Spleen (tissue), 11 donors: ENCODE data around the gene ANO7. TPM values are rescaled to one million over a fixed set of nuclear protein-coding genes. Genes with fewer than 3 reads are reported as not detected.

ENCODE experiments used
- DNase-seq: peaks from one replicate; pipeline ENCODE4 v3.0.0-alpha.2; 2020
- H3K27ac ChIP-seq, 8 donors: fragments of 200-600 bp; sonication (generic) in 7 of 8; 1 replicate in 4 of 8; 2 replicates in 4 of 8; pipeline versions ENCODE4 v1.5.0 to v1.8.0; 2016 to 2021; ENCODE audit warnings: inconsistent platforms in 4 of 8, mild to moderate bottlenecking in 4 of 8, moderate library complexity in 1 of 8
- H3K27me3 ChIP-seq, 7 donors: fragments of 200-600 bp; sonication (generic) in 6 of 7; replicated peaks in 1 of 7; 1 replicate in 4 of 7; 2 replicates in 3 of 7; pipeline versions ENCODE4 v1.5.0 to v1.8.0; 2016 to 2021; ENCODE audit warnings: inconsistent platforms in 3 of 7, mild to moderate bottlenecking in 1 of 7
- H3K36me3 ChIP-seq, 6 donors: fragments of 200-600 bp; sonication (generic) in 5 of 6; 1 replicate in 4 of 6; 2 replicates in 2 of 6; pipeline versions ENCODE4 v1.5.0 to v1.8.0; 2016 to 2021; ENCODE audit warnings: inconsistent platforms in 2 of 6
- H3K4me1 ChIP-seq, 6 donors: fragments of 200-600 bp; sonication (generic) in 5 of 6; 1 replicate in 3 of 6; 2 replicates in 3 of 6; pipeline versions ENCODE4 v1.5.0 to v1.8.0; 2016 to 2021; ENCODE audit warnings: inconsistent platforms in 3 of 6
- H3K4me3 ChIP-seq, 8 donors: fragments of 200-600 bp; sonication (generic) in 7 of 8; 1 replicate in 4 of 8; 2 replicates in 4 of 8; pipeline versions ENCODE4 v1.5.0 to v1.8.0; 2016 to 2021; ENCODE audit warnings: inconsistent platforms in 4 of 8, mild to moderate bottlenecking in 4 of 8, moderate library complexity in 2 of 8
- H3K9me3 ChIP-seq, 8 donors: fragments of 200-600 bp; sonication (generic) in 7 of 8; 1 replicate in 4 of 8; 2 replicates in 4 of 8; pipeline versions ENCODE4 v1.5.0 to v1.8.0; 2016 to 2021; ENCODE audit warnings: inconsistent platforms in 4 of 8
- POLR2A ChIP-seq, 3 donors: fragments of 450-650 bp; IDR thresholded peaks; one replicate each; pipeline ENCODE4 v1.5.1; 2017; ENCODE audit warnings: antibody characterized with exemption in 3 of 3, mild to moderate bottlenecking in 1 of 3
- POLR2AphosphoS5 ChIP-seq, 3 donors: sonication (generic); formaldehyde crosslinking; IDR thresholded peaks; one replicate each; pipeline ENCODE4 v1.5.1; 2017; ENCODE audit warnings: antibody characterized with exemption in 3 of 3
- WGBS, 5 donors: extraction: QIAGEN DNeasy Blood & Tissue Kit in 3 of 5; methylation state at CpG; one replicate each; pipeline versions ENCODE4 v1.1.5 to v1.1.7; 2013 to 2018; 5-methylcytosine and 5-hydroxymethylcytosine counted together
- intact Hi-C: fragments of 100-400 bp; cut with DNase I; formaldehyde crosslinking; loops from one replicate; pipeline ENCODE4 v1.15.0; 2023; ENCODE audit warnings: low total_unique reads
- polyA plus RNA-seq, 3 donors: library from polyadenylated mRNA; stranded (reverse); fragments of 200-250 nt; gene quantifications; one replicate each; pipeline ENCODE4 v1.2.1, GENCODE V29; 2013
- total RNA-seq, 7 donors: library from RNA; depleted of rRNA in 3 of 7; stranded (reverse); fragments of >200 nt in 3 of 7; fragmentation: NEBNext Ultra II Directional in 4 of 7; extraction: Animal tissue kit (Norgen Biotek cat#: 25700) in 4 of 7; gene quantifications; one replicate each; pipeline versions ENCODE4 v1.1.0 to v1.2.1, GENCODE V29; 2016 to 2021
- TF ChIP-seq, protein P1 (sequence below), 11 experiments: fragments of 200-600 bp in 7 of 11; fragments of 450-650 bp in 4 of 11; sonication (generic) in 4 of 11; IDR thresholded peaks in 8 of 11; conservative IDR thresholded peaks in 3 of 11; 1 replicate in 7 of 11; 2 replicates in 4 of 11; pipeline versions ENCODE4 v1.4.0 to v1.8.0; 2016 to 2021; ENCODE audit warnings: antibody characterized with exemption in 11 of 11, inconsistent platforms in 4 of 11, mild to moderate bottlenecking in 1 of 11
- donor health status: healthy with polysubstance abuse.
- donor health status: DM: no; HTN: no; CAD: no; lungs with moderate emphysema.
- donor health status: DM: no; HTN: no; CAD: no.
- donor health status: Bipolar disorder and iron deficiency.
- donor health status: healthy.
- donor health status: DM: no; HTN: no; CAD: no.
- donor health status: DM: yes; HTN: yes; CAD: no.

Gene ANO7
- total and polyA plus RNA-seq, 10 donors: 0.46 to 3.5 (median 2.4) TPM

DNA sequence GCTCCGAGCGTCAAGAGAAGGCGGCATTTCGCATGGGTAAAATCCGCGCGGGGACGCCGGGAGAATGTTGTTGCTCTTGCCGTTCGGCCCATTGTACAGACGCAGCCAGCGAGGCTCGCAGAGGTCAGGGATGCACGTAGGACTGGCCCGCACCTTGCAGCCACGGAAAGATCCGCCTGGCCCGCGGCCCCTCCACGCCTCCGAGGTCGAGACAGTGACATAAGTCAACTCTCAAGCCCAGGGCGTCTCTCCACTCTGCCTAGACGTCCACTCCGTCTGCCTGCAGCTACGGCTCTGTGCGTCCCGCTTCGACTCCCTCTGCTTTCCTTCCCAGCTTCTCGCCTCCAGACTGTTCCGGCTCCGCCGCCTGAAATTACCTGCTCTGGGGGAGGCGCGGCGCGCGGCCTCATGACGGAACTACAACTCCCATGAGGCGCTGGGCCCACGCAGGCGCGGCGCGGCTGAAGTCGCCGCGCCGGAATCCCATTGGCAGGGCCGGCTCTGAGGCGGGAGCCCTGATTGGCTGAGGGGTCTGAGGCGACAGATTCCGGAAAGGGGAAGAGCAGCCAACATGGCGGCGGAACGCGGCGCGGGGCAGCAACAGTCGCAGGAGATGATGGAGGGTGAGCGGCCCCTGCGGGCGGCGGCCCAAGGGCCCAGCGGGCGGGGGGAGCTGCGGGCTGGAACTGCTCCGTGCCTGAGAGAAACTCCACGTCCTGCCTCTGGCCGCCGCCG is 38.4 kb upstream of the ANO7 start, which contains the start of gene PPP1R7:
Gene PPP1R7 (plus strand): TSS at position 543 of the 735 bp plus-strand sequence. CDS start 29 bp downstream, at position 572.
- Histone ChIP-seq H3K36me3 (peaks cover 0 to 23% (median 16%) of the 10 kb centered on the region in 6 donors), H3K27ac (peak within 1 kb of the TSS; percentile 55 to 92 (median 86)), H3K9me3 (no peaks in the 10 kb centered on the region), H3K4me1 (peaks cover 12 to 48% (median 31%) of the 10 kb centered on the region in 6 donors), H3K4me3 (peak within 1 kb of the TSS; percentile 72 to 100 (median 98)), H3K27me3 (no peaks in the 10 kb centered on the region)
- intact Hi-C loops: loop anchor here (5.0 kb wide), 1 partner anchor 73 kb away; no protein-coding TSS in a partner anchor
- WGBS, 5 donors: 0 to 2% (median 1%) methylated on average over 35 to 73 of the region's 73 CpGs
- TF ChIP-seq POLR2AphosphoS5 (IDR thresholded peaks at IDR 0.05) (peak; percentile 90), POLR2A (IDR thresholded peaks at IDR 0.05) (peak in 2 of 3 donors; percentile 34)
- TF ChIP-seq, protein P1, sequence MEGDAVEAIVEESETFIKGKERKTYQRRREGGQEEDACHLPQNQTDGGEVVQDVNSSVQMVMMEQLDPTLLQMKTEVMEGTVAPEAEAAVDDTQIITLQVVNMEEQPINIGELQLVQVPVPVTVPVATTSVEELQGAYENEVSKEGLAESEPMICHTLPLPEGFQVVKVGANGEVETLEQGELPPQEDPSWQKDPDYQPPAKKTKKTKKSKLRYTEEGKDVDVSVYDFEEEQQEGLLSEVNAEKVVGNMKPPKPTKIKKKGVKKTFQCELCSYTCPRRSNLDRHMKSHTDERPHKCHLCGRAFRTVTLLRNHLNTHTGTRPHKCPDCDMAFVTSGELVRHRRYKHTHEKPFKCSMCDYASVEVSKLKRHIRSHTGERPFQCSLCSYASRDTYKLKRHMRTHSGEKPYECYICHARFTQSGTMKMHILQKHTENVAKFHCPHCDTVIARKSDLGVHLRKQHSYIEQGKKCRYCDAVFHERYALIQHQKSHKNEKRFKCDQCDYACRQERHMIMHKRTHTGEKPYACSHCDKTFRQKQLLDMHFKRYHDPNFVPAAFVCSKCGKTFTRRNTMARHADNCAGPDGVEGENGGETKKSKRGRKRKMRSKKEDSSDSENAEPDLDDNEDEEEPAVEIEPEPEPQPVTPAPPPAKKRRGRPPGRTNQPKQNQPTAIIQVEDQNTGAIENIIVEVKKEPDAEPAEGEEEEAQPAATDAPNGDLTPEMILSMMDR (IDR thresholded peaks at IDR 0.05 in 8 of 11, conservative IDR thresholded peaks at IDR 0.05 in 3 of 11): peak in 10 of 11 experiments; percentile 15 to 73 (median 43)
- peak; percentile 98 for DNase-seq

DNA sequence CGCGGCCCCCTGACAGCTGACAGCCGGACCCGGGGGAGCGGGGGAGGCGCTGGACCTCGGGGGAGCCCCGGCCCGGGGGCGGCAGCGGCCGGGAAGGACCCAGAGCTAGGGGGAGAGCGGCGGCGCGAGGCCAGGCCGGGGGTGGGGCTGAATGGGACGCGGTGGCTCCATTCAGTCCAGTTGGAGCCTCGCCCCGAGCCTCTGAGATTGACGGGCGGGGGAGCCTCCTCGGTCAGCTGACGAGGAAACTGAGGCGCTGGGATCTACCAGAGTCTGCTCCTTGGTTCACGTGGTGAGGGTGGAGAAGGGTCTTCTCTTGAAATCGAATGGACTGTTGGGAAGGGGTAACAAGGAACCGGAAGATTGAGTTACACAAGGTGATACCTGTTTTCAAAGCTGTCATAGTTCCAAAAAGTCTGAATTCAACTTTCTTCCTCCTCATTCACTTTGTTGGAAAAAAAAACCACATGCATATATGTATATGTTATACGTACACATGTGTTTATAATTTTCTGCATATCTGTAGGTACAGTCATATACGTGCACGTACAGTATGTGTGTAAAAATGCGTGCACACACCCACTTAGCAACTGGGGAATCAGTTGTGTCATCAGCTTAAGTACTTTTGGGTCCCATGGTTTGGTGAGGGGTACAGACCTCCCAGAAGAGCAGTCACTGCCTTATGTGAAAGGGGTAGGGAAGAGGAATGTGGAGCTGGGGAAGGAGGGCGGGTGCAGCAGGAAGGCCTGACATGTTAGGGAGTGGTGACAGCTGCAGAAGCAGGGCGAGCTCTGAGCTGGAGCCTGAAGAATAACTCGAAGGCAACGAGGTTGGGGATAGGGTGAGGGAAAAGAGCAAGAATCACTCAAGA is 37.6 kb upstream of the ANO7 start:
- Histone ChIP-seq H3K4me3 (peak overlapping the region; percentile 72 to 100 (median 98)), H3K27ac (peak overlapping the region; percentile 55 to 92 (median 86)), H3K27me3 (no peaks in the 10 kb centered on the region), H3K9me3 (no peaks in the 10 kb centered on the region), H3K4me1 (peaks cover 12 to 49% (median 31%) of the 10 kb centered on the region in 6 donors), H3K36me3 (peaks cover 0 to 30% (median 19%) of the 10 kb centered on the region in 6 donors)
- DNase-seq: no peak
- WGBS, 5 donors: 13 to 15% (median 13%) methylated on average over 30 to 37 of the region's 37 CpGs
- intact Hi-C loops: loop anchor here (5.0 kb wide), 1 partner anchor 74 kb away; no protein-coding TSS in a partner anchor
- TF ChIP-seq, protein P1 (IDR thresholded peaks at IDR 0.05 in 8 of 11, conservative IDR thresholded peaks at IDR 0.05 in 3 of 11): no peak
- TF ChIP-seq POLR2AphosphoS5 (IDR thresholded peaks at IDR 0.05) (no peak), POLR2A (IDR thresholded peaks at IDR 0.05) (no peak)

DNA sequence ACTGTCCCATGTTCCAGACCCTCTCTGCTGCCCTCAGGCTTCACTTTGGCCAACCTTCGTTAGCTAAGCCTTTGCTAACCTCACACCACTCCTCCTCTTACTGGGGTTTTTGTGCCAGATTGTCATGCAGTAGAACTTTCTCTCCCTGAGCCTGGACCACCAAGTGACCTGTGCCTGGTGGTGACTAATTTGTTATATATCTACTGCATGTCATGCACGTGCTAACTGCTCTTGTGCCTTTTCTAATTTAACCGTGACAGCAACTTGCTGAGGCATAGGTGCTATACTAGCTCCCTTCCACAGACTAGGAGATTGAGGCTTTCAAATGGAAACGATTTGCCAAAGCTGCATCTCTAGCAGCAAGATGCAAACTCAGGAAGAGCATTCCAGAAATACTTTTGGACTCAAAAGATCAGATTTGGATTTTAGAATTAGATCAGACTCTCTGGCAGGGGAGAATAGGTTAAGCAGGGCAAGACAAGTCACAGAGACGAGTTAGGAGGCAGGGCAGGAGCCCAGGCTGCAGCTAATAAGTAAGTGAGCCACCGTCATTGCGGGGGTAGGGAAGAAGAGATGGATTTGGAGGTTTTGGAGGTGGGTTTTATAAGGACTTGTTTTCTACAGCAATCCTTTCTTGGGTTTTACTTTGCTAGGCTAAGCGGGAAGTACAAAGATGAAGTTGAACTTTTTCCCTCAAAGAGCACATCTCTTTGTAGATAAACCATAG is 36.4 kb upstream of the ANO7 start:
- no peak overlapping the region for H3K27ac ChIP-seq
- H3K4me3 ChIP-seq: peak overlapping the region in 1 of 8 donors; percentile 100
- peaks cover 0 to 35% (median 19%) of the 10 kb centered on the region in 6 donors for H3K36me3 ChIP-seq
- no peaks in the 10 kb centered on the region for H3K27me3 ChIP-seq
- intact Hi-C loops: loop anchor here (5.0 kb wide), 1 partner anchor 75 kb away; no protein-coding TSS in a partner anchor
- DNase-seq: no peak
- 75 to 90% (median 85%) methylated on average over 8 of the region's 8 CpGs for WGBS, 5 donors
- H3K4me1 ChIP-seq: peaks cover 12 to 61% (median 37%) of the 10 kb centered on the region in 6 donors
- H3K9me3 ChIP-seq: no peaks in the 10 kb centered on the region
- TF ChIP-seq, protein P1 (IDR thresholded peaks at IDR 0.05 in 8 of 11, conservative IDR thresholded peaks at IDR 0.05 in 3 of 11): no peak
- TF ChIP-seq POLR2AphosphoS5 (IDR thresholded peaks at IDR 0.05) (no peak), POLR2A (IDR thresholded peaks at IDR 0.05) (no peak)
